Caco-2 (cell line): ENCODE results near the gene ACCSL. TPM values are rescaled to one million over a fixed set of nuclear protein-coding genes. Genes with fewer than 3 reads are reported as not detected.
A peak's percentile ranks its signal among the peaks of the same experiment; 100 is the strongest.

Source experiments
- BruUV-seq: library from RNA; stranded (reverse); fragments of 400-500 nt; replicated peaks from 2 replicates; lab custom pipeline; 2021; lab: Mats Ljungman, UMichigan
- CTCF ChIA-PET: fragments of 300-600 bp; sonication (Branson Sonifier 250); formaldehyde crosslinking; loops from one replicate; lab custom pipeline; 2022; ENCODE audit warnings: antibody characterized with exemption; lab: Charles Lee
- POLR2A ChIA-PET: fragments of 300-600 bp; sonication (Branson Sonifier 250); formaldehyde crosslinking; loops from one replicate; lab custom pipeline; 2022; ENCODE audit warnings: antibody characterized with exemption; lab: Charles Lee
- DNase-seq, 2 experiments: peaks; one replicate each; pipeline versions ENCODE4 v3.0.0 to v3.0.0-alpha.2; 2020 to 2022
- H3K27me3 ChIP-seq: replicated peaks from 2 replicates; pipeline ENCODE4 v1.6.0; 2011; ENCODE audit warnings: low read length; ENCODE audit not compliant: control insufficient read depth, insufficient read depth
- H3K36me3 ChIP-seq: 2 replicates; pipeline ENCODE4 v1.5.1; 2011; ENCODE audit warnings: low read length; ENCODE audit not compliant: control insufficient read depth, insufficient read depth
- H3K4me1 ChIP-seq: fragments of 250-450 bp; sonication (Bioruptor Pico); 2 replicates; pipeline ENCODE4 v1.5.1; 2020; ENCODE audit warnings: mild to moderate bottlenecking
- H3K4me3 ChIP-seq: 2 replicates; pipeline ENCODE4 v1.5.1; 2011; ENCODE audit warnings: low read depth, mild to moderate bottlenecking, control low read depth, low read length
- H3K9me3 ChIP-seq: fragments of 250-450 bp; sonication (Bioruptor Pico); 2 replicates; pipeline ENCODE4 v1.5.1; 2020; ENCODE audit warnings: mild to moderate bottlenecking, moderate library complexity
- H3K27ac Mint-ChIP-seq: one replicate; pipeline ENCODE4 v1.8.0; 2022; ENCODE audit warnings: mixed read lengths; ENCODE audit not compliant: unreplicated experiment
- H3K27me3 Mint-ChIP-seq: one replicate; pipeline ENCODE4 v1.8.0; 2022; ENCODE audit warnings: mixed read lengths; ENCODE audit not compliant: insufficient read depth, unreplicated experiment
- H3K36me3 Mint-ChIP-seq: one replicate; pipeline ENCODE4 v1.8.0; 2022; ENCODE audit warnings: mild to moderate bottlenecking, mixed read lengths; ENCODE audit not compliant: insufficient read depth, unreplicated experiment
- H3K4me1 Mint-ChIP-seq: one replicate; pipeline ENCODE4 v1.8.0; 2022; ENCODE audit warnings: low read depth, mixed read lengths; ENCODE audit not compliant: unreplicated experiment
- H3K4me3 Mint-ChIP-seq: one replicate; pipeline ENCODE4 v1.8.0; 2022; ENCODE audit warnings: mild to moderate bottlenecking, moderate library complexity, mixed read lengths; ENCODE audit not compliant: unreplicated experiment
- H3K9me3 Mint-ChIP-seq: one replicate; pipeline ENCODE4 v1.8.0; 2022; ENCODE audit warnings: mixed read lengths; ENCODE audit not compliant: unreplicated experiment
- intact Hi-C: fragments of 100-400 bp; cut with micrococcal nuclease; formaldehyde crosslinking; loops from one replicate; pipeline ENCODE4 v1.10.0; 2022; ENCODE audit not compliant: unreplicated experiment
- total RNA-seq: library from RNA; stranded (reverse); gene quantifications from 2 replicates; pipeline ENCODE4 v1.2.3, GENCODE V29; 2022
- TF ChIP-seq, protein P1 (sequence below), 2 experiments: fragments of 200-600 bp in 1 of 2; IDR thresholded peaks; 1 replicate in 1 of 2; 2 replicates in 1 of 2; pipeline versions ENCODE4 v1.5.1 to v1.8.0; 2011 to 2022; ENCODE audit warnings: antibody characterized with exemption in 1 of 2, control low read depth in 1 of 2, inconsistent platforms in 1 of 2, low read depth in 1 of 2, low read length in 1 of 2, mild to moderate bottlenecking in 1 of 2, moderate library complexity in 1 of 2; ENCODE audit not compliant: insufficient read depth in 1 of 2, severe bottlenecking in 1 of 2, unreplicated experiment in 1 of 2

The ACCSL gene
- total RNA-seq, 1 experiment from 2014 or later, result not detected

DNA sequence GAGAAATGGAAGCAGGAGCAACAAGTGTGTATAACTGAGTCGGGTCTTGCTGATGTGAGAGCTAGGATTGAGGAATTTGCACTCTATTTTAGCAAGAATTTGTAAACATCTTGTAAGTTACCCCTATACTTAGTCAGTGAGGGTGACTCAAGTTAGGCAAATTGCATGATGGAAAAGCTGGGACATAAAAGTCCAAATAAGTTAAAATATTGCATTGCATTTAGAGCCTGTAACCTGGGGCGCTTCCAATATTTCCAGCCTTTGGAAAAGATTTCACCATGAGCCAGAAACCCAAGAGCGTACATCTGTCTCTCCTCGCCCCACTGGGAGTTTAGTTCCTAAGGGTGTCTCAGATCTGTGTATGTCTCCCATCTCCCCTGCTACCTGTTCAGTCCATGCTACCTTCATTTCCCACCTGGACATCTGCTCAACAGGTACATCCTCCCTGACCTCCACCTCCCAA lies 37.0 kb upstream of the ACCSL start:
- Histone ChIP-seq H3K36me3 (no peaks in the 10 kb centered on the region), H3K9me3 (no peaks in the 10 kb centered on the region), H3K4me3 (no peak overlapping the region), H3K4me1 (no peaks in the 10 kb centered on the region), H3K27me3 (no peaks in the 10 kb centered on the region)
- peak in 1 of 2 experiments; percentile 2 for DNase-seq
- intact Hi-C loops, result no loop called here
- Mint-ChIP-seq H3K9me3 (no peaks in the 10 kb centered on the region), H3K27me3 (peaks cover 3% of the 10 kb centered on the region), H3K4me1 (no peaks in the 10 kb centered on the region), H3K27ac (no peak overlapping the region), H3K4me3 (no peak overlapping the region), H3K36me3 (no peaks in the 10 kb centered on the region)
- ChIA-PET CTCF (no interaction called here), POLR2A (no interaction called here)
- BruUV-seq, result no TSS peak
- TF ChIP-seq, protein P1, sequence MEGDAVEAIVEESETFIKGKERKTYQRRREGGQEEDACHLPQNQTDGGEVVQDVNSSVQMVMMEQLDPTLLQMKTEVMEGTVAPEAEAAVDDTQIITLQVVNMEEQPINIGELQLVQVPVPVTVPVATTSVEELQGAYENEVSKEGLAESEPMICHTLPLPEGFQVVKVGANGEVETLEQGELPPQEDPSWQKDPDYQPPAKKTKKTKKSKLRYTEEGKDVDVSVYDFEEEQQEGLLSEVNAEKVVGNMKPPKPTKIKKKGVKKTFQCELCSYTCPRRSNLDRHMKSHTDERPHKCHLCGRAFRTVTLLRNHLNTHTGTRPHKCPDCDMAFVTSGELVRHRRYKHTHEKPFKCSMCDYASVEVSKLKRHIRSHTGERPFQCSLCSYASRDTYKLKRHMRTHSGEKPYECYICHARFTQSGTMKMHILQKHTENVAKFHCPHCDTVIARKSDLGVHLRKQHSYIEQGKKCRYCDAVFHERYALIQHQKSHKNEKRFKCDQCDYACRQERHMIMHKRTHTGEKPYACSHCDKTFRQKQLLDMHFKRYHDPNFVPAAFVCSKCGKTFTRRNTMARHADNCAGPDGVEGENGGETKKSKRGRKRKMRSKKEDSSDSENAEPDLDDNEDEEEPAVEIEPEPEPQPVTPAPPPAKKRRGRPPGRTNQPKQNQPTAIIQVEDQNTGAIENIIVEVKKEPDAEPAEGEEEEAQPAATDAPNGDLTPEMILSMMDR (IDR thresholded peaks at IDR 0.05; ENCODE audit: insufficient read depth in 1 of 2, low read depth in 1 of 2, low read length in 1 of 2, severe bottlenecking in 1 of 2, unreplicated experiment in 1 of 2), result no peak

DNA sequence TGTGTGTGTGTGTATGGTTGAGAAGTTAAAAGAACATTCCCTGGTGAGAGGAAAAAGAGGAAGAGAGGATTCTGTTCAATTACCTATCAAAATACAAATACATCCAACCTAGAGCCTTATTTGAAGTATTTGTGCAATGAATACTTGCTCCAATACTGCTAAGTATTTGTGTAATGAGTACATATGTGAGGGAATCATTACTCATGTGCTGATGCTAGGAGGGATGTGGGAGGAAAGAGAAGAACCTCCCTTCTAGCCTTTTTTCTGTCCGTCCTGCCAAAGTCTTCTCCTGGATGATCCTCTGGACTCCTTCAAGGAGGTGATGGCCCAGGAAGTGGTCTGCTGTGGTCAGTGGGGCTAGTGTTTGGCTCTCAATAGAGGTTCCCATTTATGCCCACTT lies 36.0 kb upstream of the ACCSL start:
- H3K36me3 Mint-ChIP-seq, result no peaks in the 10 kb centered on the region
- no peak overlapping the region for H3K27ac Mint-ChIP-seq
- DNase-seq, result no peak
- BruUV-seq, result no TSS peak
- H3K4me3 ChIP-seq, result no peak overlapping the region
- H3K27me3 Mint-ChIP-seq, result peaks cover 3% of the 10 kb centered on the region
- H3K4me1 ChIP-seq, result no peaks in the 10 kb centered on the region
- H3K4me1 Mint-ChIP-seq, result no peaks in the 10 kb centered on the region
- intact Hi-C loops, result no loop called here
- H3K4me3 Mint-ChIP-seq, result no peak overlapping the region
- ChIA-PET POLR2A (no interaction called here), CTCF (no interaction called here)
- H3K9me3 Mint-ChIP-seq, result no peaks in the 10 kb centered on the region
- no peaks in the 10 kb centered on the region for H3K9me3 ChIP-seq
- H3K27me3 ChIP-seq, result no peaks in the 10 kb centered on the region
- TF ChIP-seq, protein P1 (IDR thresholded peaks at IDR 0.05; ENCODE audit: insufficient read depth in 1 of 2, low read depth in 1 of 2, low read length in 1 of 2, severe bottlenecking in 1 of 2, unreplicated experiment in 1 of 2), result no peak
- no peaks in the 10 kb centered on the region for H3K36me3 ChIP-seq

DNA sequence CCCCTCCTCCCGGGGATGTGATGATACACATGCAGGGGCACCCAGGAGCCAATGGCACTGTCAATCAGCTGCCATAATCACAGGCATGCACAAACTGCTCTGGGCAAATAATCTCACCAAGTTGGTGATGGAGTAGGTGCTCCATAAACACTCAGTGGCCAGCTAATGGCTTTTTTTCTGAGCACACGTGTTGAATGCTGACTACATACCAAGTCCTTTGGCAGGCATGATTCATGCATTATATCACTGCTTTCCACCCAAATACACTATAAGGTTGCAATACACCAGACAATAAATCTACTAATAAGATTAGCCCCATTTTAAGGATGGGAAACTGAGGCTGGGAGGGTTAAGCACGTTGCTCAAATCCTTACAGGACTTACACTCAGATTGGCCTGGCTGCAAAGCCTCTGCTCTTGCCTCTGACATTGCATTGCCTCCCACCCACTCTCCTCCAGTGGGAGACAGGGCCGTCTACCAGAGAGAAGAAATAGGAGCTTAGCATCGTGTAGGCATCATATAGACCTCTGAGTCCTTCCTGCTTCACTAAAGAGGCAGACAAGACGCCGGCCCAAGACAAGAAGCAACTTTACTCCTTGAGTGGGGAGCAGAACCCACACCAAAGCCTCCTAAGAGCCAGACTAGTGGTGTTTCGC lies 32.7 kb upstream of the ACCSL start:
- CTCF ChIA-PET, result no interaction called here
- no peak overlapping the region for H3K4me3 ChIP-seq
- H3K27me3 ChIP-seq, result no peaks in the 10 kb centered on the region
- H3K9me3 ChIP-seq, result no peaks in the 10 kb centered on the region
- DNase-seq, result no peak
- no peaks in the 10 kb centered on the region for H3K4me1 ChIP-seq
- no TSS peak for BruUV-seq
- no peak overlapping the region for H3K4me3 Mint-ChIP-seq
- no peak overlapping the region for H3K27ac Mint-ChIP-seq
- H3K9me3 Mint-ChIP-seq, result no peaks in the 10 kb centered on the region
- no peaks in the 10 kb centered on the region for H3K36me3 ChIP-seq
- H3K36me3 Mint-ChIP-seq, result no peaks in the 10 kb centered on the region
- POLR2A ChIA-PET, result no interaction called here
- intact Hi-C loops, result no loop called here
- H3K4me1 Mint-ChIP-seq, result no peaks in the 10 kb centered on the region
- peaks cover 2% of the 10 kb centered on the region for H3K27me3 Mint-ChIP-seq
- TF ChIP-seq, protein P1 (IDR thresholded peaks at IDR 0.05; ENCODE audit: insufficient read depth in 1 of 2, low read depth in 1 of 2, low read length in 1 of 2, severe bottlenecking in 1 of 2, unreplicated experiment in 1 of 2), result no peak
